ENCODE data around the gene ILRUN.
A peak's percentile ranks its signal among the peaks of the same experiment; 100 is the strongest.
"Not testable (repeated sequence)": the region's sequence is repeated elsewhere in the genome, so short reads cannot be mapped to it uniquely, and the experiment has no call there.

Gene ILRUN

DNA sequence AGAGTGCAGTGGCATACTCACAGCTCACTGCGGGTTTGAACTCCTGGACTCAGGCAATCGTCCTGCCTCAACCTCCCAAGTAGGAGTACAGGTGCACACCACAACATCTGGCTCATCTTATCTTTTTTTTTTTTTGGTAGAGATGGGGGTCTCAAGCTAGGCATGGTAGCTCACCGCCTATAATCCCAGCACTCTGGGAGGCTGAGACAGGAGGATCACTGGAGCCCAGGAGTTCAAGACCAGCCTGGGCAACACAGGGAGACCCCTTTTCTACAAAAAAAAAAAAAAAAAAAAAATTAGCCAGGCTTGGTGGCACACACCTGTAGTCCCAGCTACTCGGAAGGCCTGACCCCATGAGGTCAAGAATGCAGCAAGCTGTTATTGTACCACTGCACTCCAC is 31.5 kb downstream of the ILRUN start:
- no peak overlapping the region for H3K4me3 ChIP-seq (ENCODE audit: low read depth, low read length)
- no peak for DNase-seq (ENCODE audit: low read depth, low spot score)
- in situ Hi-C loops (cut with HindIII; ENCODE audit: low sequenced_read_pairs), result no loop called here
- TF ChIP-seq, protein P1, sequence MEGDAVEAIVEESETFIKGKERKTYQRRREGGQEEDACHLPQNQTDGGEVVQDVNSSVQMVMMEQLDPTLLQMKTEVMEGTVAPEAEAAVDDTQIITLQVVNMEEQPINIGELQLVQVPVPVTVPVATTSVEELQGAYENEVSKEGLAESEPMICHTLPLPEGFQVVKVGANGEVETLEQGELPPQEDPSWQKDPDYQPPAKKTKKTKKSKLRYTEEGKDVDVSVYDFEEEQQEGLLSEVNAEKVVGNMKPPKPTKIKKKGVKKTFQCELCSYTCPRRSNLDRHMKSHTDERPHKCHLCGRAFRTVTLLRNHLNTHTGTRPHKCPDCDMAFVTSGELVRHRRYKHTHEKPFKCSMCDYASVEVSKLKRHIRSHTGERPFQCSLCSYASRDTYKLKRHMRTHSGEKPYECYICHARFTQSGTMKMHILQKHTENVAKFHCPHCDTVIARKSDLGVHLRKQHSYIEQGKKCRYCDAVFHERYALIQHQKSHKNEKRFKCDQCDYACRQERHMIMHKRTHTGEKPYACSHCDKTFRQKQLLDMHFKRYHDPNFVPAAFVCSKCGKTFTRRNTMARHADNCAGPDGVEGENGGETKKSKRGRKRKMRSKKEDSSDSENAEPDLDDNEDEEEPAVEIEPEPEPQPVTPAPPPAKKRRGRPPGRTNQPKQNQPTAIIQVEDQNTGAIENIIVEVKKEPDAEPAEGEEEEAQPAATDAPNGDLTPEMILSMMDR (IDR thresholded peaks at IDR 0.05; ENCODE audit: low read depth, low read length), result no peak

DNA sequence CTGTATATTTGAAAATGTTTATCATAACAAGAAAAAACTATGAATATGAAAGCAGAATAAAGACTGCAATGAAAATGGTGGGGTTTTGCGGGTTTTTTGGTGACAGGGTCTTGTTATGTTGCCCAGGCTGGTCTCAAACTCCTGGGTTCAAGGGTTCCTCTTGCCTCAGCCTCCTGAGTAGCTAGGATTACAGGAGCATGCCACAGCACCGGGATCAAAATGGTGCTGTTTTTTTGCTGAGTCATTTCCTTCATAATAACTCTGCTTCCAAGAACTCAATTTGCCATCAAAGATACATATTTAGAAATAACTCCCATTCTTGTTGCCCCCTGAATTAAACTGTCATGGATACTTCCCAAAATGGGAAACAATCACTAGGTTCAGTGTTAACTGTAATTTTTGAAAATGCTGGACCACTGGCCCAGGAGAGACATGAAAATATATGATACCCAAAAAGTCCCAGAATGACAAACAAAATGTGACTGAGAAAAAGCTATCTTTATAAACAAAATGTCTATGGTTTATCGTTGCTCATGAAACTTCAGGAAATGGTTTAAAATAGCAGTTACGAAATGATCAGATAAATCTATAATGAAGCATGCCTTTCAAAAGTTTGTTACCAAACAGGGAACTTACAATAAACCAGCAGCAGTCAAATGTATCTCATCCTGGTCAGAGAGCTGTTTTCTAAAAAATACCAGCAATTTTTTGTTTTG is 32.2 kb downstream of the ILRUN start:
- in situ Hi-C loops (cut with HindIII; ENCODE audit: low sequenced_read_pairs), result no loop called here
- DNase-seq (ENCODE audit: low read depth, low spot score), result peak; percentile 45
- TF ChIP-seq, protein P1 (IDR thresholded peaks at IDR 0.05; ENCODE audit: low read depth, low read length), result no peak
- H3K4me3 ChIP-seq (ENCODE audit: low read depth, low read length), result no peak overlapping the region

DNA sequence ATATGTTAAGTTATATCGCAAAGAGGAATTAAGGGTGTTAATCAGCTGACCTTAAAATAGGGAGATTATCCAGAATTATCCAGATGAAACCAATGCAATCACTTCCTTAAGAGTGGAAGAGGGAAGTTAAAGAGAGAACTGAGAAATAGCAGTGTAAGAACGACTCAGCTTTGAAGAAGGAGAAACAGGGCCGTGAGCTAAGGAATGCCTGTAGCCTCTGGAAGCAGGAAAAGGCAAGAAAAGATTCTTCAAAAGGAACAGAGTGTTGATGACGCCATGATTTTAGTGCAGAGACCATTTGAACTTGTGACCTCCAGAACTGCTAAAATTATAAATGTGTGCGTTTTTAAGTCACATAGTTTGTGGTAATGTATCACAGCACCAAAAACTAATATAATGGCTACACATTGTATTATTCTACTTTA is 32.7 kb downstream of the ILRUN start:
- no peak for DNase-seq (ENCODE audit: low read depth, low spot score)
- TF ChIP-seq, protein P1 (IDR thresholded peaks at IDR 0.05; ENCODE audit: low read depth, low read length), result no peak
- H3K4me3 ChIP-seq (ENCODE audit: low read depth, low read length), result no peak overlapping the region
- in situ Hi-C loops (cut with HindIII; ENCODE audit: low sequenced_read_pairs), result no loop called here

DNA sequence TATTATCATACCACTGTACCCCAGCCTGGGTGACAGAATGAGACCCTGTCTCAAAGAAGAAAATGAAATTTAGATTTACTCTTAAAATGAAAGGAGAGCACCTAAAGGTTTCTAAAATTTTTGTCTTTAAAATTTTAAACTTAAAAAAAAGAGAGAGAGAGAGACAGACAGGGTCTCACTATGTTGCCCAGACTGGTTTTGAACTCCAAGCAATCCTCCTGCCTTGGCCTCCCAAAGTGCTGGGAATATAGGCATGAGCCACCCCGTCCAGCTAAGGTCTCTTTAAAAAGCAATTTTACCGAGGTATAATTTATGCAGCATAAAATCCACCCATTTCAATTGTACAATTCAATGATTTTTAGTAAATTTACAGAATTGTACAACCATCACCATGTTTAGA is 33.2 kb downstream of the ILRUN start:
- no peak overlapping the region for H3K4me3 ChIP-seq (ENCODE audit: low read depth, low read length)
- in situ Hi-C loops (cut with HindIII; ENCODE audit: low sequenced_read_pairs), result no loop called here
- no peak for DNase-seq (ENCODE audit: low read depth, low spot score)
- TF ChIP-seq, protein P1 (IDR thresholded peaks at IDR 0.05; ENCODE audit: low read depth, low read length), result no peak

DNA sequence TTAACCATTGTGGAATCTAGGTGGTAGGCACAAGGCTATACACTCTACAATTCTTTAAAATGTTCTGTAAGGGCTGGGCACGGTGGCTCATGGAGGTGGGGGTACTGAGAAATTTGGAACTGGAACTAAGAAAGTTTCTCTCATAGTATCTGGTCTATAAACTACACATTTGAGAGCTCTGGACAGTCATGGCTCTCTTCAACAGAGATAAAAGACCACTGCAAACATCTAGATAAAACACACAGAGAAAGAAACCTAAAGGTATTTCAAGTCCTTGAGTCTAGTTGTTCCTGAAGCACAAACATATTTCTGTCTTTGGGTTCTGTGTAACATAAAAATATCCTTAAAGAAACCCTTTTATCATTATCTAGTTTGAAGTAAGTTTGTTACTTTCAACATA is 35.2 kb downstream of the ILRUN start:
- no peak for DNase-seq (ENCODE audit: low read depth, low spot score)
- in situ Hi-C loops (cut with HindIII; ENCODE audit: low sequenced_read_pairs), result no loop called here
- TF ChIP-seq, protein P1 (IDR thresholded peaks at IDR 0.05; ENCODE audit: low read depth, low read length), result no peak
- H3K4me3 ChIP-seq (ENCODE audit: low read depth, low read length), result no peak overlapping the region

DNA sequence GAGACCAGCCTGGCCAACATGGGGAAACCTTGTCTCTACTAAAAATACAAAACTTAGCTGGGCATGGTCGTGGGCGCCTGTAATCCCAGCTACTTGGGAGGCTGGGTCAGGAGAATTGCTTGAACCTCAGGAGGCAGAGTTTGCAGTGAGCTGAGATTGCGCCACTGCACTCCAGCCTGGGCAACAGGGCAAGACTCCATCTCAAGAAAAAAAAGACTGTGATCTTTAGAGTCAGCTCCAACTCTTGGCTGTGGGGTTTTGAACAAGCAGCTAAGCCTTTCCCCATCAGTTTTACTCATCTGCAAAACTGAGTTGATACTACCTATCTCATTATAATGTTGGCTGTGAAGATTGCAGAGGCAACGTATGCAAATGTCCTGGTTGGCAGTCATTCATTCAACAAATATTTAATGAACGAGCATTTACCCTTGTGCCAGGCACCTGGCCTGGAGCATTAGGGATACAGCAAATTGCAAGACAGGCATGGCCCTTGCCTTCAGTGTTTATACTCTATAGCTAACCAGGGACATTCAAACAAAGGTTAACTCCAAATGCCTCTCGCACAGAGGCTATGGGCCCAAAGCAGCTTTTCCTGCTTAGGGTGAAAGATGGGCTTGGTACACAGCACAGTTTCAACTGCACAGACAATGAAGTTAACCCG is 37.8 kb downstream of the ILRUN start:
- DNase-seq (ENCODE audit: low read depth, low spot score), result no peak
- in situ Hi-C loops (cut with HindIII; ENCODE audit: low sequenced_read_pairs), result no loop called here
- no peak overlapping the region for H3K4me3 ChIP-seq (ENCODE audit: low read depth, low read length)
- TF ChIP-seq, protein P1 (IDR thresholded peaks at IDR 0.05; ENCODE audit: low read depth, low read length), result no peak

DNA sequence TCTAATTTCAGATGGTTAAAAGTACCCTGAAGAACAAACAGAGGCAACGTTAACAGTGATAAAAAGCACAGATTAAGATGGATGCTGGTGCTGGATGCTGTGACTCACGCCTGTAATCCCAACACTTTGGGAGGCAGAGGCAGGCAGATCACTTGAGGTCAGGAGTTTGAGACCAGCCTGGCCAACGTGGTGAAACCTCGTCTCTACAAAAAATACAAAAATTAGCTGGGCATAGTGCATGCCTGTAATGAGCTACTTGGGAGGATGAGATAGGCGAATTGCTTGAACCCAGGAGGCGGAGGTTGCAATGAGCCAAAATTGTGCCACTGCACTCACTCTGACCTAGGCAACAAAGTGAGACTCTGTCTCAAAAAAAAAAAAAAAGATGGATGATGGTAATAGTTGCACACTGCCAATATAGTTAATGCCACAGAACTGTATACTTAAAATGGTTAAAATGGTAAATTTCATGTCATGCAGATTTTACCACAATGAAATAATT is 38.5 kb downstream of the ILRUN start:
- DNase-seq (ENCODE audit: low read depth, low spot score); in situ Hi-C loops (cut with HindIII; ENCODE audit: low sequenced_read_pairs): not testable (repeated sequence)
- H3K4me3 ChIP-seq (ENCODE audit: low read depth, low read length), result peak overlapping the region; percentile 36
